K562 (cell line): ENCODE measurements around the gene UBE2S. TPM values are rescaled to one million over a fixed set of nuclear protein-coding genes. Genes with fewer than 3 reads are reported as not detected.

Source experiments
- ARNT ChIP-seq, 2 experiments: fragments of 450-650 bp; IDR thresholded peaks; 2 replicates each; pipeline ENCODE4 v1.6.1; 2016; ENCODE audit warnings: mild to moderate bottlenecking in 1 of 2
- ASH1L ChIP-seq: fragments of 450-650 bp; IDR thresholded peaks from 2 replicates; pipeline ENCODE4 v1.6.1; 2018; ENCODE audit warnings: borderline replicate concordance, mild to moderate bottlenecking, low read depth; ENCODE audit not compliant: partially characterized antibody
- DLX4 ChIP-seq: fragments of 250-450 bp; sonication (Bioruptor Pico); IDR thresholded peaks from 2 replicates; pipeline ENCODE4 v1.6.1; 2021; ENCODE audit warnings: mild to moderate bottlenecking
- DNMT1 ChIP-seq: fragments of 450-650 bp; IDR thresholded peaks from 2 replicates; pipeline ENCODE4 v1.6.1; 2016; ENCODE audit warnings: antibody characterized with exemption, mild to moderate bottlenecking
- HDAC2 ChIP-seq: fragments of 450-650 bp; IDR thresholded peaks from 2 replicates; pipeline ENCODE4 v1.6.1; 2016; ENCODE audit warnings: mild to moderate bottlenecking
- LCOR ChIP-seq: sonication (generic); formaldehyde crosslinking; IDR thresholded peaks from 2 replicates; pipeline ENCODE4 v1.8.0; 2022; ENCODE audit warnings: mild to moderate bottlenecking, missing genetic modification reagents
- MAZ ChIP-seq, 2 experiments: fragments of 450-650 bp in 1 of 2; sonication (generic) in 1 of 2; formaldehyde crosslinking; IDR thresholded peaks in 1 of 2; conservative IDR thresholded peaks in 1 of 2; 2 replicates each; pipeline versions ENCODE4 v1.4.0 to v1.5.0; 2020; ENCODE audit warnings: mild to moderate bottlenecking in 1 of 2, missing genetic modification reagents in 1 of 2
- NFYB ChIP-seq: IDR thresholded peaks from 2 replicates; pipeline ENCODE4 v1.6.1; 2011; ENCODE audit warnings: mild to moderate bottlenecking, moderate library complexity; ENCODE audit not compliant: insufficient read length; ENCODE audit errors: extremely low read depth
- NRF1 ChIP-seq, 2 experiments: fragments of 450-650 bp; IDR thresholded peaks in 1 of 2; conservative IDR thresholded peaks in 1 of 2; 2 replicates each; pipeline ENCODE4 v1.6.1; 2014; ENCODE audit warnings: mild to moderate bottlenecking in 2 of 2
- POLR2AphosphoS2 ChIP-seq: IDR thresholded peaks from 2 replicates; pipeline ENCODE4 v1.6.1; 2012; ENCODE audit warnings: low read length, improper control_type of control experiment
- POLR2G ChIP-seq: fragments of 200-400 bp; formaldehyde crosslinking; IDR thresholded peaks from 2 replicates; pipeline ENCODE4 v1.6.1; 2017; ENCODE audit warnings: low read depth, mild to moderate bottlenecking, antibody characterized with exemption, low read length, moderate library complexity
- SMAD3 ChIP-seq: fragments of 450-650 bp; formaldehyde crosslinking; conservative IDR thresholded peaks from 2 replicates; pipeline ENCODE4 v1.4.0; 2020; ENCODE audit warnings: mild to moderate bottlenecking
- SP1 ChIP-seq: sonication (generic); formaldehyde crosslinking; IDR thresholded peaks from 2 replicates; pipeline ENCODE4 v1.8.1; 2022; ENCODE audit warnings: mild to moderate bottlenecking, missing genetic modification reagents
- SRF ChIP-seq, 2 experiments: fragments of 250-450, 450-650 bp in 1 of 2; sonication (Bioruptor Pico) in 1 of 2; sonication (generic) in 1 of 2; formaldehyde crosslinking; IDR thresholded peaks; 2 replicates each; pipeline versions ENCODE4 v1.5.0 to v1.5.1; 2020 to 2022; ENCODE audit warnings: mild to moderate bottlenecking in 1 of 2, missing genetic modification reagents in 1 of 2
- TFAP4 ChIP-seq: sonication (generic); formaldehyde crosslinking; IDR thresholded peaks from 2 replicates; pipeline ENCODE4 v1.8.0; 2022; ENCODE audit warnings: missing genetic modification reagents, mild to moderate bottlenecking, moderate library complexity, borderline replicate concordance
- polyA plus RNA-seq, 8 experiments: library from polyadenylated mRNA; depleted of rRNA in 4 of 8; stranded (reverse) in 5 of 8; unstranded in 3 of 8; fragments of >200 nt; fragmentation: Nextera tagmentation in 2 of 8; fragmentation: Illumina TruSeq in 1 of 8; extraction: Ambion mirVana in 2 of 8; extraction: Trizol in 1 of 8; gene quantifications; 2 replicates each; pipeline versions ENCODE4 v1.2.1 to v1.2.3, GENCODE V29; 2011 to 2014; ENCODE audit warnings: inconsistent platforms in 1 of 8, missing spikeins in 1 of 8
- total RNA-seq, 7 experiments: library from RNA; depleted of rRNA in 6 of 7; stranded (reverse); fragments of >200 nt in 6 of 7; fragmentation: Illumina TruSeq in 2 of 7; extraction: Trizol in 2 of 7; gene quantifications; 2 replicates each; pipeline versions ENCODE4 v1.2.1 to v1.2.3, GENCODE V29; 2011 to 2021; ENCODE audit warnings: low replicate concordance in 1 of 7
- TF ChIP-seq, protein P1 (sequence below), 2 experiments: fragments of 150-350 bp in 1 of 2; IDR thresholded peaks; 2 replicates each; pipeline ENCODE4 v1.6.1; 2012 to 2016; ENCODE audit warnings: low read depth in 2 of 2, low read length in 2 of 2, mild to moderate bottlenecking in 1 of 2, moderate library complexity in 1 of 2
- TF ChIP-seq, protein P2 (sequence below): IDR thresholded peaks from 2 replicates; pipeline ENCODE4 v1.6.1; 2011; ENCODE audit warnings: borderline replicate concordance, low read depth, mild to moderate bottlenecking, moderate library complexity, low read length; ENCODE audit not compliant: insufficient read depth, poor library complexity, severe bottlenecking
- TF ChIP-seq, protein P3 (sequence below): fragments of 450-650 bp; IDR thresholded peaks from 2 replicates; pipeline ENCODE4 v1.6.1; 2017; ENCODE audit warnings: antibody characterized with exemption

UBE2S gene
- total and polyA plus RNA-seq, 9 of the 15 experiments (the other 6 are each of a cell fraction or from before 2014, with no cell fraction given) = 1.5 to 1,305 (median 157) TPM

DNA sequence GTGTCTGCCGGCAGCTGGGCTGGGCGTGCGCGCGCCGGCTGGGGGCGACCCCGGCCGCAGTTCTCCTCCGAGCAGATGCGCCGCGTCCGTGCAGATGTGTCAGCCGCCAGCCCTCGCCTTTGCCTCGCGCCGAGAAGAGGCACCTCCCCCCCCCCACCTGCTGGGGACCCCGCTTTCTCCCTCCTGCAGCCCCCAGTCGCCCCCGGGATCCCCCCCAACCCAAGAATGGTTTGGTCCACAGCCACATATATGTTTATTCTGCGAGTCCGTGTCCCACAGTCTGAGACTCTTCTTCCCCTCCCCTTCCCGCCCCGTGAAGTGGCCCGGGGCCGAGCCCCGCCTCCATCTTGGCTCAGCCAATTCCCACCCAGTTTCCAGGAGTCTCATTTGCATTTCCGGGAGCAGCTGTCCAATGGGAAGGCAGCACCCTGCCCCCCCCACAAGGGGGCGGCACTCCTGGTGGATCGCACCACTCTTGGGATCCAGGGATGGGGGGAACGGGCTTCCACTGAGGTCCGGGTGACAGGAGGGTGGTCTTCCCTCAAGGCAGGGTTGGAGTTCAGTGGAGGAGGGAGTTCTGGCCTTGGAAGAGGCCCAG, 45.3 kb upstream of the UBE2S start (continued):
- TF ChIP-seq, protein P1, sequence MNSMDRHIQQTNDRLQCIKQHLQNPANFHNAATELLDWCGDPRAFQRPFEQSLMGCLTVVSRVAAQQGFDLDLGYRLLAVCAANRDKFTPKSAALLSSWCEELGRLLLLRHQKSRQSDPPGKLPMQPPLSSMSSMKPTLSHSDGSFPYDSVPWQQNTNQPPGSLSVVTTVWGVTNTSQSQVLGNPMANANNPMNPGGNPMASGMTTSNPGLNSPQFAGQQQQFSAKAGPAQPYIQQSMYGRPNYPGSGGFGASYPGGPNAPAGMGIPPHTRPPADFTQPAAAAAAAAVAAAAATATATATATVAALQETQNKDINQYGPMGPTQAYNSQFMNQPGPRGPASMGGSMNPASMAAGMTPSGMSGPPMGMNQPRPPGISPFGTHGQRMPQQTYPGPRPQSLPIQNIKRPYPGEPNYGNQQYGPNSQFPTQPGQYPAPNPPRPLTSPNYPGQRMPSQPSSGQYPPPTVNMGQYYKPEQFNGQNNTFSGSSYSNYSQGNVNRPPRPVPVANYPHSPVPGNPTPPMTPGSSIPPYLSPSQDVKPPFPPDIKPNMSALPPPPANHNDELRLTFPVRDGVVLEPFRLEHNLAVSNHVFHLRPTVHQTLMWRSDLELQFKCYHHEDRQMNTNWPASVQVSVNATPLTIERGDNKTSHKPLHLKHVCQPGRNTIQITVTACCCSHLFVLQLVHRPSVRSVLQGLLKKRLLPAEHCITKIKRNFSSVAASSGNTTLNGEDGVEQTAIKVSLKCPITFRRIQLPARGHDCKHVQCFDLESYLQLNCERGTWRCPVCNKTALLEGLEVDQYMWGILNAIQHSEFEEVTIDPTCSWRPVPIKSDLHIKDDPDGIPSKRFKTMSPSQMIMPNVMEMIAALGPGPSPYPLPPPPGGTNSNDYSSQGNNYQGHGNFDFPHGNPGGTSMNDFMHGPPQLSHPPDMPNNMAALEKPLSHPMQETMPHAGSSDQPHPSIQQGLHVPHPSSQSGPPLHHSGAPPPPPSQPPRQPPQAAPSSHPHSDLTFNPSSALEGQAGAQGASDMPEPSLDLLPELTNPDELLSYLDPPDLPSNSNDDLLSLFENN (IDR thresholded peaks at IDR 0.05; ENCODE audit: low read depth in 2 of 2, low read length in 2 of 2) = 0 out of 4 replicates have a peak, but pooled peaks of 1 of the 2 experiments have one; percentile 14
- TF ChIP-seq SMAD3 (CRISPR knock-in tag) (no peak), ASH1L (peak; percentile 86), POLR2G (peak; percentile 21), MAZ (CRISPR knock-in tag; conservative IDR thresholded peaks at IDR 0.05 in 1 of 2, IDR thresholded peaks at IDR 0.05 in 1 of 2) (peak; percentile 36 to 76), SRF (CRISPR knock-in tag; IDR thresholded peaks at IDR 0.05) (0 out of 4 replicates have a peak, but pooled peaks of 1 of the 2 experiments have one; percentile 20), LCOR (CRISPR knock-in tag) (0 out of 2 replicates have a peak, but pooled peaks have one; percentile 63), DNMT1 (no peak), ARNT (IDR thresholded peaks at IDR 0.05) (peak in 1 of 2 experiments; percentile 61; a peak in 1 of 4 replicates), DLX4 (CRISPR knock-in tag) (no peak), TFAP4 (CRISPR knock-in tag) (peak; percentile 75), NRF1 (conservative IDR thresholded peaks at IDR 0.05 in 1 of 2, IDR thresholded peaks at IDR 0.05 in 1 of 2) (peak in 1 of 2 experiments; percentile 46; a peak in 1 of 4 replicates), NFYB (peak; percentile 70), SP1 (CRISPR knock-in tag) (peak; percentile 96), HDAC2 (no peak), POLR2AphosphoS2 (peak; percentile 92; the same call in 1 of the 2 replicates)
- TF ChIP-seq, protein P2, sequence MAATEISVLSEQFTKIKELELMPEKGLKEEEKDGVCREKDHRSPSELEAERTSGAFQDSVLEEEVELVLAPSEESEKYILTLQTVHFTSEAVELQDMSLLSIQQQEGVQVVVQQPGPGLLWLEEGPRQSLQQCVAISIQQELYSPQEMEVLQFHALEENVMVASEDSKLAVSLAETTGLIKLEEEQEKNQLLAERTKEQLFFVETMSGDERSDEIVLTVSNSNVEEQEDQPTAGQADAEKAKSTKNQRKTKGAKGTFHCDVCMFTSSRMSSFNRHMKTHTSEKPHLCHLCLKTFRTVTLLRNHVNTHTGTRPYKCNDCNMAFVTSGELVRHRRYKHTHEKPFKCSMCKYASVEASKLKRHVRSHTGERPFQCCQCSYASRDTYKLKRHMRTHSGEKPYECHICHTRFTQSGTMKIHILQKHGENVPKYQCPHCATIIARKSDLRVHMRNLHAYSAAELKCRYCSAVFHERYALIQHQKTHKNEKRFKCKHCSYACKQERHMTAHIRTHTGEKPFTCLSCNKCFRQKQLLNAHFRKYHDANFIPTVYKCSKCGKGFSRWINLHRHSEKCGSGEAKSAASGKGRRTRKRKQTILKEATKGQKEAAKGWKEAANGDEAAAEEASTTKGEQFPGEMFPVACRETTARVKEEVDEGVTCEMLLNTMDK = peak; percentile 76
- TF ChIP-seq, protein P3, sequence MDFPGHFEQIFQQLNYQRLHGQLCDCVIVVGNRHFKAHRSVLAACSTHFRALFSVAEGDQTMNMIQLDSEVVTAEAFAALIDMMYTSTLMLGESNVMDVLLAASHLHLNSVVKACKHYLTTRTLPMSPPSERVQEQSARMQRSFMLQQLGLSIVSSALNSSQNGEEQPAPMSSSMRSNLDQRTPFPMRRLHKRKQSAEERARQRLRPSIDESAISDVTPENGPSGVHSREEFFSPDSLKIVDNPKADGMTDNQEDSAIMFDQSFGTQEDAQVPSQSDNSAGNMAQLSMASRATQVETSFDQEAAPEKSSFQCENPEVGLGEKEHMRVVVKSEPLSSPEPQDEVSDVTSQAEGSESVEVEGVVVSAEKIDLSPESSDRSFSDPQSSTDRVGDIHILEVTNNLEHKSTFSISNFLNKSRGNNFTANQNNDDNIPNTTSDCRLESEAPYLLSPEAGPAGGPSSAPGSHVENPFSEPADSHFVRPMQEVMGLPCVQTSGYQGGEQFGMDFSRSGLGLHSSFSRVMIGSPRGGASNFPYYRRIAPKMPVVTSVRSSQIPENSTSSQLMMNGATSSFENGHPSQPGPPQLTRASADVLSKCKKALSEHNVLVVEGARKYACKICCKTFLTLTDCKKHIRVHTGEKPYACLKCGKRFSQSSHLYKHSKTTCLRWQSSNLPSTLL = peak; percentile 82
